Stromal cell of bone marrow (primary cell): ENCODE data around the gene XDH.

Experiments
- DNase-seq: peaks from one replicate; pipeline ENCODE4 v3.0.0-alpha.2; 2012; ENCODE audit warnings: low read depth

Gene XDH

DNA sequence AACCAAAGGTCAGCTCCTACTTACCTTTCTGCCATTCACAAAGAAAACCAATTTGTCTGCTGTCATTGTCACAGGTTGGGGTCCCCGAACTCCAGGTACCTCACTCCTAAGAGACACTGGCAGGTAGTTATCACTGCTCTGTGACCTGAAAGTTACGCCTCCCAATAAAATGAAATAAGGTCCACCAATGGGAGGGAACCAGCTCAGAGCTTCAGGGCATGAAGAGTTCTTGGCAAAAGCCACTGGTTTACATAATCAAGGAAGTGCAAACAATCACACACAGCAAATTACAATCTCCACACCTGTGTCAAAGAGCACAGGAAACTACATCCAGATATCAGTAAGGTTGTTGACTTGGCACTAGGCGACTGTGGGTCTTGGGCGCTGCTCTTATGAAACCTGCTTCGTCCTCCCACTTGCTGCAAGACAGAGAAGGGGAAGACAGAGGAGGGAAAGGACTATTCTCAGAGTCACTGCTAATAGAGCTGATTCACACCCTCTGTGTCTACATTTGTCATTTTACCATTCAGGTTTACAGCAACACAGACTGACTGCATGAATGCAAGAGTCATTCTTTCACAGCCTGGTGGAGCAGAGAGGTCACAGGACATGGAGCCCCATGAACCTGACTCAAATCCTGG is at the start of gene XDH:
Gene XDH (minus strand): TSS at position 142 of the 641 bp plus-strand sequence. CDS start 76 bp downstream, at position 66.
- no peak for DNase-seq

DNA sequence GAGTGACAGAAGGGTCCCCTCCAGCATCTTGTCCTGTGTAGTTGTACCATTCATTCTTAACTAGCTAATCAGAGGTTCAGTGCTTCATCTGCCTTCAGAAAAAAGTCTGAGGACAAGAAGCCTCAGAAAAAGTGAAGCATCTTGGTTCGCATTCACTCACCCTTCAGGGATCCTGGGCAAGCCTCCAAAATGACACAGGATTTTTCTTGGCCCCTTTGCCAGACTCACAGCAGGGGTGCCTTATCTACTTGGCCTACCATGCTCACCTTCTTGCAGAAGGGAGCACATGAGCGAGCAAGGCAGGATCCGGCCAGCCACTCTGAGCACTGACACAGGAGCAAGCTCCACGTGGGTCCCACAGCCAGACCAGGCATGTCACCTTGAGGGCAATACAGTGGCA is 43.1 kb upstream of the XDH start:
- DNase-seq: no peak

DNA sequence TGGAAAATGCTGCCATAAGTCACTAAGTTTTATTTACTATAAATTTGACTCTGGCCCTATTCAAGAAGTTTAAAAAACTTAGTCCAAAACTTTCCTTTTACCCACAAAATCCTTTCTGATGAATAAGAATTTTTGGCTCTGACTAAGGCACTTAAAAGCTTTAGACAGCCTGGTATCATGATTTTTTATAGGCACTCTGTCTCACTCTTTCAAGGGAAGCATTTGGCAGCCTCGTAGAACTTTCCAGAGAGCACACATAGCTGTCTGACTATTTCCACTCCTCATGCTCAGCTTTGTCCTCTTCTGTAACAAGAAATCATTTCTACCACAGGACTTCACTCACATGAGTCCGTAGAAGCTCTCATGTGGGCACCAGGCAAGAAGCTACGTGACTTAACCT is 32.3 kb upstream of the XDH start:
- peak; percentile 88 for DNase-seq

DNA sequence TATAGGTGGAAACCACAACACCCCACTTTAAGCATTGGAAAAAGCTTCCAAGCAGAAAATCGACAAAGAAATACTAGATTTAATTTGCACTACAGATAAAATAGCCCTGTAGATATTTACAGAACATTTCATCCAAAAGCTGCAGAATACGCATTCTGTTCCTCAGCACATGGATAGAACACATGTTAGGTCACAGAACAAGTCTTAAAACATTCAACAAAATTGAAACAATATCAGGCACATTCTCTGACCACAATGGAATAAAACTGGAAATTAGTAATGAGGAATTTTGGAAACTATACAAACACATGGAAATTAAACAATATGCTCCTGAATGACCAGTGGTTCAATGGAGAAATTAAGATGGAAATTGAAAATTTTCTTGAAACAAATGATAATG is 27.8 kb upstream of the XDH start:
- DNase-seq: no peak

DNA sequence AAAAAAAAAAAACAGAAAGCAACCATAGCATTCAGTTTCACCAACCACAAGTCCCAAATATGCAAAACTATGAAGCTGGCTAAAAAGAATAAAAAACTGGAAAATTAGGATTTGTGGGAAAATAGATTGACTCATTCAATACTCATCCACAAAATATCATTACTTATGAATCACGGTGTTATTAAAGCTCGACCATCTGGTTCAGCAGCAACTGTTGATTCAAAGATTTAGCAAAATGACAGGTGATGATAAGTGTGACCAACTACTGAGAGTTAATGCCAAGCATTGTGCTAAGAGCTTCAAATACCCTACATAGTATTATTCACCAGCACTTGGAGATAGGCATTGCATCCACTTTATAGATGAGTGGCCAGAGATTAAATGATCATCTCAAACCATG is 26.2 kb upstream of the XDH start:
- DNase-seq: peak; percentile 81

DNA sequence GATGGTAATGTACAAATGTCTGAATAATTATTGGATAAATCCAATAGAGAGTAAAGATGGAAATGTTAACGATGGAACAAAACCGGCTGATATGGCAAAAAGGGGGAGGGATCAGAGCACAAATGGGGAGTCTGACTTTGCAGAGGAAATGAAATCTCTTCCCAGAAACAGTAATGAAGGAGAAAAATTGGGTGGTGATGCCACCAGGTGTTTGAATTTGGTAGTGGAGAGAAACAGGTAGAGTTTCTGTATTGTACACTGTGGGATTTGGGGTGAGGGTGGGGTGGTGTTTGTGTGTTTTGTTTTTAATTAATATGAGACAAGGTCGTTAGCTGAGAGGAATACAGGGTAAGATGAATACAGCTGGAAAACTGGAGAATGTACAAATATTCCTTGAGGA is 20.4 kb upstream of the XDH start:
- no peak for DNase-seq

DNA sequence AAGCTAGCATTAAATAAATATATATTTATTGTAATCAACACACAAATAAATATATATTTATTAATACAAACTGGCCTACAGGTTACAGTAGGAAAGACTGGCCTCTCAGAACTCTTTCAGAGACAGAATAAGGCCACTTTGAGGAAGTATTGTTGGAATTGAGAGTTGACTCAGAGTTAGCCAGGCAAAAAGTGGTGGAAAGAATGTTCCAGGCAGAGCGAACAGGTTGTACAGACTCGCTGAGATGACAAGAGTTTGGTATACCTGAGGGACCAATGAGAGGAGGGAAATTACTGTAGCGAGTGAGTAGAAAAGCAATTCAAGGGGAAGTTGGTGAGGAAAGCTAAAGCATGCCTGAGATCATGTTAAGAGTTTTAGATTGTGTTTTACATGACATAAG is 19.0 kb upstream of the XDH start:
- DNase-seq: no peak

DNA sequence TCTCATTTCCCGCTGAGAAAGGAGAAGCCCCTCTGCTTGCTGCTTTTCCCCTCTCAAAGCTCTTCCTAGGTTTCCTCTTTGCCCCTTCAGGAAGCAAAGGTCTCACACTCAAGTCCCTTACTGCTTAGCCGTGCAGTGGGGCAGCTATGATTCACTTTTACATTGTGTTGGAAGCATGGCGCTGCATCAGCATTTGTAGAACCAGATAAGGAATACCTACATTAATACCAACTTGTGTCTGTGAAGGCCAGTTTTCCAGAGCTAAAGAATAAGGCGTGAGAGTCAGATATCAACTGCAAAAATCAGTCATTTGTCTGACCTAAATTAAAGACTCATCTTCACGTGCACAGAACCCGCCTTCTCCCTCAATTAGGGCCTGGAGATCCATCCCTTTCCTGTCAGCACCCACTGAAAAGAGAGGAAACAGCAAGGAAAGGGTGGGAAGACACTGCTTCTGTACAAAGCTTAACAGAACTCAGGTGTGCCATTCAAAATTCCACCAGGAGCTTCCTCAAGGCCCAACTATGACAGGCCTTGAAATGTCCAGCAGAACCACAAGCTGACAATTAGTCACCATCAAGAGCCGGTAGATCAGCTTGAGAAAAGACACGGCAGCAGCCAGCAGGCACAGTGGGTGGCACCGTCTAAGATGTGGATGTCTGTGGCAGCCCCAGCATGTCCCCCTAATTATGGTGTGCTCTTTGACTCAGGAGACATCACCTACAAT is 16.1 kb upstream of the XDH start:
- no peak for DNase-seq

DNA sequence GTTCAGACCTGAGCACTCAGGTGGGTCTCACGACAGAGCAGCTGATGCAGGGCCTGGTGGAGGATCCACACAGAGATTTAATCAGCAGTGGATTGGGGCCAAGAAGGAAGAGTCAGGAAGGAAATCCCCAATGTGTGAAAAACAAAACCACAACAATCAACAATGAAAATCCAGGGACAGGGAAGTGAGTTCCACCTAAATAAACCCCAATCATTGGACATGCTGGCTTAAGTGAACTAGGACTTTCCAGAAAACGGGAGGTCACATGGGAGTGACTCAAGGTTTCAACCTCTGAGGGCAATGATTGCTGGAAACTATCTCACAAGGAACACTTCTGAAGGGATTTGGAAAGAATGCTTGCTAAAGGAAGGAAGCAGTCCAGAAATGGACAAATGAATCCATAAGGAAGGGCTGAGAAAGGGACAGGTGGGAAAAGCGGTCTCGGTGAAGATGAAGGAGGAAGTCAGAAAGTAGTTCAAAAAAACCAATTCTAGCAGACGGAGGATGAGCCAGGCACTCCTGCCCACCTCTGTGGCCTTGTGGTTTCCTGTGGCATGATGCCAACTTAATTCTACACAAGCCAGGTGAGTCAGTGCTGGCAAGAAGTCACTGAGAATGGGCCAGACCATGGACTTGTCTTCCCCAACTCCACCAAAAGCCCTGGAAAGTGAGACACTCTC is 15.4 kb upstream of the XDH start:
- DNase-seq: no peak

DNA sequence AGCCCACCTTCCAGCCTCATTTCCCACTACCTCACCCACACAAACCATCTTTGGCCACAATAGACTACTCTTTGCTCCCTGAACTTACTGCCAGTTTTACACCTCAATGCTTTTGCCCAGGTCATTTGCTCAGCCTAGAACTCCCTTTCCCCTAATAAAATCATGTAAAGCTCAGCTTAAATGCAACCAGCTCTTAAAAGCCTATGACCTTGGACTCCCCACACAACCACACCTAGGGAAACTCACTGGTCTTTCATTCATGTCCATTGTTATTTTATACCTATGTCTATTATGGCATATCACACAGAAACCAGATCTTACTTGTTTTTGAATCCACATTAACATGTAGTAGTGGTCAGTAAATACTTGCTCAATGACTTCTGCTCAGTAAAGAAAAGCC is 14.5 kb upstream of the XDH start:
- no peak for DNase-seq

DNA sequence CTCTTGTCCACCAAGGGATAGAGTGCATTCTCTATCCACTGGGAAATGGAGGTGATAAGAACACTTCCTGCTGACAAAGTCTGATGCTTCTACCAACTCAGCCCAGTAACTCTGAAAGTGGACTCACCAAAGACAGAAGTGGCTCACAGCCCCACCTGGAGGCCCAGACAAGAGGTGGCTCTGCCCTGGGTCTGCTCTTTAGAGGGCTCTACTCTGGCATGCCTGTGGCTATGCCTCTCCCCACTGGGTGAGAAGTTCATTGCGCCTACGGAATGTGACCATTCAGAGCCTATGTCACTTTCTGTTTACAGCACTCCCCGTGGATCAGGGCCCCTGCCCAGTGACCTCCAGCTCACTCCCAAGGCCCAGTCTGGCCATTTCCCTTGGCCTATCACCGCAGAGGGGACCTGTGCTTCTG is 13.5 kb upstream of the XDH start:
- no peak for DNase-seq

DNA sequence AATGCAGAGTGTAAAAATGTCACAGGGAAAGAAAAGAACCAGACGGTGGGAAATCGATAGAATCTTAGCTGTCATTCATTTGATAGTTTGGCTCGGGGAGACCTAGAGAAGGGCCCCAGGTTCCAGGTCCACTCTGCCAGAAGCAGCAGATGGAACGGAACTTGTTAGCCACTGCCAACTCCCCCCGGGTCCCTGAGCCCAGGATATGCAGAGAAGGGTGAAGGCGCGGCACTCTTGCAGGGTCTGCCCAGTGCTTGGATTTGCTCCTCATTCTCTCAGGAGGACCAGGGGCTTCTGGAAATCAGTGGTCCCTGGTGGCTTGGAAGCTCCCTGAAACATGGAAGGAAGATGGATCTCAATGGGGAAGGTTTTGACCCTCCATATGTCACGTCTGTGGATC is 11.6 kb upstream of the XDH start:
- no peak for DNase-seq

DNA sequence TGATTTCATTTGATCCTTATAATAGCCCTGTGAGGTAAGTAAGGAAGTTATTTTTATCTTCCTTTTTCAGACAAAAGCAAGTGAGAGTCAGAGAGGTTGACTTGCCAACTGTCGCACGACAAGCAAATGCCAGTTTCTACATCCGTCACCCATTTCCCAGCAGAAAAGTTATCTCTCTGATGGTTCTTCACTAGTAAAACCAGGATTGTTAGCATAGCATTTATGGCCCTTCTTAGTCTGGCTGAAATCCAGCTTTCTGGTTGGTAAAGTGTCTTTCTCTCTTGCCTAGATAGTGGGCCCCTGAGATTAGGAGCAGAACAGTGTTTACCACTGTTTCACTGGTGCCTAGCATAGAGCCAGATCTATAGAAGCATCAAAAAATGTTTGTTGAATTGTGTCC is 7.1 kb upstream of the XDH start:
- no peak for DNase-seq

DNA sequence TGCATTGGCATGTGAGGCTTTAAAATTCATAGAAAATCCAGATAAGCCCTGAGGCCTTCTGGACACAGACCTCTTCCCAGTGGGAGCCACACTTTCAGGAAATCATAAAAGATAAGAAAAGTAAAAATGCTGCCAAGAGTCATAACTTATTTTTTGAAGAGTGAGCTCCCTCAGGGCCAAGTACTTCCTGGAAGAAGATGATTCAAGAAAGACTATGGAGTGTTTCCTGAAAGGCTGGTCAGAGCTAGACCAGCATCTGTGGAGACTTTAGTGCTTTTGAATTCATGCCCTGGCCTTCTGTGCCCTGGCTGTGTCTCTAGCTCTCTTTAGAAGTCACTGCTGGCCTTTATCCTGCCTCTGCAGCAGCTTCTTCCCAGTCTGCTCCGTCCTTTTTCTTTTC is 6.4 kb upstream of the XDH start:
- no peak for DNase-seq

DNA sequence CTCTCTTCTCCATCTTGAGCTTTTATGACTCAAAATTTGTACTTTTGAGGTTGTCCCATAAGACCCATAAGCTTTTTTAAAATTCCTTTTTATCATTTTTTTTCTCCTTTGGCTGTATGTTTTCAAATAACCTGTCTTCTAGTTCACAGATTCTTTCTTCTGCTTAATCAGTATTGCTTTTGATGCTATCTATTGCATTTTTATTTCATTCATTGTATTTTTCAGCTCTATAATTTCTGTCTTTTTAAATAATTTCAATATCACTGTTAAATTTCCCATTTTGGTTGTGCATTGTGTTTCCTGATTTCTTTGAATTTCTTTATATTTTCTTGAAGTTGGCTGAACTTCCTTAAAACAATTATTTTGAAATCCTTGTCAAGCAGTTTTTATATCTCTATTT is 4.8 kb upstream of the XDH start:
- DNase-seq: no peak

DNA sequence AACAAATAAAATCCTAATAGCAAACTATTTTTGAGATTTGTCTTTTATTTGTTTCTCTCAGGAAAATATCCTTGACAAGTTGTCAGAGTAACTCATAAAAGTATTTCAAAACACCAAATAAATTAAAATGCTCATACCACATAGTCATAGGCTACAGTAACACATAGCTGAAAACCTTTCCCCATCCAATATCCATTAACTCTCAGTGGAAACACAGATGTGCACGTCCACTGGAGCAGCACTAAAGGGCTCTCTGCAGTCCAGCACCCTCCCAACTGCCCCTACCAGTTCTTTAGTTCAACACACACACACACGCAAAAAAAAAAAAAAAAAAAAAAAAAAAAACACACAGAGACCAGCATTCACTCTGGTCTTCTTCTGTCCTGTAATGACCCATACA is 879 bp upstream of the XDH start:
- no peak for DNase-seq

DNA sequence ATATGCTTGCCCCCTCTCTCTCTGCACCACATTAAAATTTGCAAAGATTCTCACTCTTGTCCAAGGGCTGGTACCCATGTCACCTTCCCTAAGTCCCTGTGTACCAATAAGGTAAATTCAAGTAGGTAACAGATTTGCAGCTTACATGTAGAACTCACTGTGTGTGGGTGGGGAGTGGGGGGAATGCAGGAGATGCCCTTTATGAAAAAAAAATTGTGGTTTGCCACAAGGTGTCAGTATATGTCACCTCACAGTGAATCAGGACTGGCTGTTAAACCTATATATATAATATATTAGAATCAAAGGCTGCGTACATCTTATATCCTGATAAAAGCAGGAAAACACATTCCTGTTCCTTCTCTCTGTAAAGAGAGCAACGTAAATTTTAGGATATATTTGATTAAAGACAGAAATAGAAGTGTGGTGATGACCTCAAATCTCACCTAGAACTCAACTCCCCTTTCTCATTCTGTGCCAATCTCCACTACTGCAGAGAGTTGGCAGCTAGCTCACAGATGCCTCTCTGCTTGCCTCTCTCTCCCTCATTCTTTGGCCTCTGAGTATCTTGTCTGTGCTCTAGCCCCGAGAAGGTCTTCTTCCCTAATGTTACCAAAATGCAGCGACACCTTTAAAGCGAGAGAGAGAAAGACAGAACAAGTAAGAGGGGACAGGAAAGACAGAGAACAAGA is 536 bp downstream of the XDH start:
- DNase-seq: no peak

DNA sequence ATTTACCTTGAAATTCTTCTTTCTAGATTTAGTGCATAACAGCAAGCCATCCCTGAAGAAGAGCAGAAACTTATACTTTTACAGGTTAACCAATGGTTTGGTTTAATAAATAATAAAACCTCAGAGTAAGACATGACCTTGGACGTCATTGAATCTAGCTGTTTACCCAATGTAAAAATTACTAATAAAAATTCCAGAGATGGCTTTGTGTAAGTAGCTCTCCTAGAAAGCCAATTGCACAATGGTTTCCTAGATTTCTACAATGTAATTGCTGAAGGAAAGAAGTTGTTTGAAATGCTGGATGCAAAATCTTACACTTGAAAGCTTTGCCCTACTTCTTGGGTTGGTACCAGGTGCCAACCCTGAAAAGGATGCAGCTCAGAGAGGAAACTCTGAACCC is 1.5 kb downstream of the XDH start:
- DNase-seq: no peak

DNA sequence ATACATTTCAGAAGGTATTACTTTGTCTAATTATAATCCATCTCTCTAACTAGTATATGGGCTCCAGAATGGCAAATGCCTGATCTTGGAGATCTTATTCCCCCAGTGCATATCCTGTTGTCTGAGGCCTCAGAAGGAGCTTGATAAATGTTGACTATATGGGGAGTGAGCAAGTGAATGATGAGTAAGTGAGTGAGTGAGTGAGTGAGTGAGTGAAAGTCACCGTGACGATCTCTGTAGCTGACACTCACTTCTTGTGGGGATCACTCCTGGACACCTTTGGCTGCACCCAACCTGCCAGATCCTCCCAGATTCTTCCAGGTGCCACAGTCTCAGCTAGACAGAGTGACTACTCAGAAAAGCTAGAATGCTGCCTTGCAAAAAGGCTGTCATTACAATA is 2.8 kb downstream of the XDH start:
- DNase-seq: no peak

DNA sequence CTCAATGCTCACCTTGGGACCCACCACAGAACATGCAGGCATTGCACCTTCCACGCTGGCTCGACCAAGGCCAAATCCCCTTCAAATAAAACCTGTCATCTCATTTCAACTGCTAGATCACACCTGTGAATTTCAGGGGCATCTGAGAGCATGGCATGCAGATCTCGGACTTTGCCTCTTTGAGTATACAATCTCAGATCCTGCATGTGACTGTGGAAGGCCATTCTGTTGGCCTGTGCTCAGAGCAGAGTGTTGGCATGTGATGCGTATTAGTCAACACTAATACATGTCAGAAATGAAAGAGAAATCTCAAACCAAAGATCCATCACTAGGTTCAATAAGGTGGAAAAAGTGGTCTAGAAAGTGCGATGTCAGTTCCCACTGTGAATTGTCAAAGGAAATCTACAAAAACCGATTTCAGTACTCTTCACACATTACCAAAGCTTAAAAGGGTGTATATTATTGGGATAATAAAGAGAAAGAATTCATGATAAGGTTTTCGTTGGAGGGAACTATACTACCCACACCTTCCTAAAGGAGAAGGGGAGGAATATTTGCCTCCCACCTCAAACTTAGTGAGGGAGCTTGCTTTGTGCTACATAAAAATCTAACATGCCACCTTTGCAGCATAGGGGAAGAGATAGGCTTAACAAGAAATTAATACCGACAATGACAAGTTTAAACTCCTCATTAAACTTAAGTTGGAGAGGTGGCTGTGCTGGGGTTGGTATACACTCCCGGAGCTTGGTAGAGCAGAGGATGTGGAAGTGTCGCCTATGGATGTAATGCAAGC is 7.8 kb downstream of the XDH start:
- no peak for DNase-seq

DNA sequence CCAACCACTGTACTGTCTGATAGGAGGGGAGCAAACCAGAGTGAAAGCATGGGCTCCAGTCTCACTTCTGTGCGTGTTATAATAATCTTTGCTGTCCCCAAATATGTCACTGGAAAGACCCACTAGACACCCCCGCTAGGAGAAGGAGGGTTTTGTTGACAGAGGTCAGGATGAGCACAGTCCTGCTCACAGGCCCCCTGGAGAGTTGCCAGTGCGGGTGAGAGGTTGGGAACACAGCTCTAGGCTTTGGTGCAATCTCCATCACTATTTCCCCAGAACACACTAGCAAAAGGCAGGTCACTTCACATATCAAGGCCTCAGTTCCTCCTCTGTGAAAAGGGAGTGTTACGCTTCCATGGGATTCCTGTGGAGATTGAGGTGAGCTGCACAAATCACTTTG is 9.7 kb downstream of the XDH start:
- no peak for DNase-seq

DNA sequence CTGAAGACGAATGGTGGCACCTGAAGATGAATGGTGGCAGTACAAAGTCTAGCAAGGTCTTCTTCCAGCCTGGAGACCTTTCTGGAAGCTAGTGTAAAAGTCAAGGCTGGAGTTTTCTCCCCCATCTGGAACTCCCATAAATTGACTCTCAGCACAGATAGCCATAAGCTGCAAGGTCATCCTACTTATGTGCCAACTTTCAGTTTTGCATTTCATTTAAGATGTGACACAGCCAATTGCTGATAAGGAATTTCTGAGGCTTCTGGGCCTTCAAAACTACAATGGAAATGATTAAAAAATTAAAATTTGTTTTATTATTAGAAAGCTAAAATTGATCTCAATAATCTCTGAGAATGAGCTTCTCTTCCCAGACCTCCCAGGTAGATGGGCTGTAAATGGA is 10.2 kb downstream of the XDH start:
- DNase-seq: no peak
